Activated naive CD4-positive, alpha-beta T cell treated with anti-CD3 and anti-CD28 coated beads, Interleukin-2, amount 10 ng/mL, durations not matched to agents 7 days and 5 days (primary cell): ENCODE data around the gene EPB41.

ENCODE experiments used
- CTCF ChIA-PET: fragments of 350-600 bp; sonication (Branson Sonifier 250); formaldehyde crosslinking; loops from one replicate; lab custom pipeline; 2021; ENCODE audit warnings: antibody characterized with exemption; lab: Charles Lee
- DNase-seq: peaks from one replicate; pipeline ENCODE4 v3.0.0-alpha.2; 2020
- H3K27ac Mint-ChIP-seq: one replicate; pipeline ENCODE4 v1.8.0; 2021; ENCODE audit warnings: mild to moderate bottlenecking, moderate library complexity, mixed read lengths
- H3K27me3 Mint-ChIP-seq: one replicate; pipeline ENCODE4 v1.8.0; 2021; ENCODE audit warnings: mild to moderate bottlenecking, mixed read lengths
- H3K36me3 Mint-ChIP-seq: one replicate; pipeline ENCODE4 v1.8.0; 2021; ENCODE audit warnings: mixed read lengths
- H3K4me1 Mint-ChIP-seq: one replicate; pipeline ENCODE4 v1.8.0; 2021; ENCODE audit warnings: mixed read lengths
- H3K4me3 Mint-ChIP-seq: one replicate; pipeline ENCODE4 v1.8.0; 2021; ENCODE audit warnings: mild to moderate bottlenecking, moderate library complexity, mixed read lengths
- H3K9me3 Mint-ChIP-seq: one replicate; pipeline ENCODE4 v1.8.0; 2021; ENCODE audit warnings: mixed read lengths

Gene EPB41

GRCh38 chr1:28896609-28896986 is 17.8 kb upstream of the EPB41 start:
- Mint-ChIP-seq H3K9me3 (no peaks in the 10 kb centered on the region), H3K27me3 (no peaks in the 10 kb centered on the region), H3K4me3 (no peak overlapping the region), H3K27ac (no peak overlapping the region), H3K4me1 (peaks cover 28% of the 10 kb centered on the region), H3K36me3 (peaks cover 7% of the 10 kb centered on the region)
- CTCF ChIA-PET = interaction anchor here (1.0 kb wide), 1 partner anchor 139 kb away, joined by 4 read pairs; no protein-coding TSS in a partner anchor
- peak; percentile 10 for DNase-seq

- H3K36me3 Mint-ChIP-seq = peaks cover 10% of the 10 kb centered on the region
- H3K27ac Mint-ChIP-seq = no peak overlapping the region
- peaks cover 28% of the 10 kb centered on the region for H3K4me1 Mint-ChIP-seq
- H3K4me3 Mint-ChIP-seq = no peak overlapping the region
- CTCF ChIA-PET = interaction anchor here (0.5 to 1.0 kb wide), 2 partner anchors 138 to 789 kb away, joined by 3 to 4 read pairs; no protein-coding TSS in a partner anchor
- H3K27me3 Mint-ChIP-seq = no peaks in the 10 kb centered on the region
- no peaks in the 10 kb centered on the region for H3K9me3 Mint-ChIP-seq
- peak; percentile 2 for DNase-seq
These were observed 16.6 kb upstream of the EPB41 start for GRCh38 chr1:28897789-28898188.

GRCh38 chr1:28898405-28898881 is 15.9 kb upstream of the EPB41 start:
- CTCF ChIA-PET = interaction anchor here (0.5 to 0.9 kb wide), 2 partner anchors 20 to 789 kb away, joined by 3 to 4 read pairs; no protein-coding TSS in a partner anchor
- H3K4me3 Mint-ChIP-seq = no peak overlapping the region
- H3K36me3 Mint-ChIP-seq = peaks cover 11% of the 10 kb centered on the region
- no peaks in the 10 kb centered on the region for H3K27me3 Mint-ChIP-seq
- peaks cover 28% of the 10 kb centered on the region for H3K4me1 Mint-ChIP-seq
- H3K27ac Mint-ChIP-seq = no peak overlapping the region
- no peak for DNase-seq
- no peaks in the 10 kb centered on the region for H3K9me3 Mint-ChIP-seq

- Mint-ChIP-seq H3K4me1 (peaks cover 24% of the 10 kb centered on the region), H3K36me3 (peaks cover 11% of the 10 kb centered on the region), H3K4me3 (no peak overlapping the region), H3K27me3 (no peaks in the 10 kb centered on the region), H3K9me3 (peaks cover under 1% of the 10 kb centered on the region), H3K27ac (peak overlapping the region; percentile 28)
- DNase-seq = no peak
- CTCF ChIA-PET = interaction anchor here (0.9 kb wide), 1 partner anchor 21 kb away, joined by 4 read pairs; no protein-coding TSS in a partner anchor
These were observed 15.1 kb upstream of the EPB41 start for GRCh38 chr1:28899267-28899666.

GRCh38 chr1:28900562-28900961 is 13.8 kb upstream of the EPB41 start:
- peaks cover 24% of the 10 kb centered on the region for H3K4me1 Mint-ChIP-seq
- H3K36me3 Mint-ChIP-seq = peaks cover 12% of the 10 kb centered on the region
- H3K27ac Mint-ChIP-seq = no peak overlapping the region
- CTCF ChIA-PET = no interaction called here
- peaks cover 3% of the 10 kb centered on the region for H3K9me3 Mint-ChIP-seq
- DNase-seq = no peak
- H3K4me3 Mint-ChIP-seq = no peak overlapping the region
- H3K27me3 Mint-ChIP-seq = no peaks in the 10 kb centered on the region

GRCh38 chr1:28902738-28903137 is 11.6 kb upstream of the EPB41 start:
- H3K4me3 Mint-ChIP-seq = no peak overlapping the region
- peaks cover 20% of the 10 kb centered on the region for H3K4me1 Mint-ChIP-seq
- H3K9me3 Mint-ChIP-seq = peaks cover 3% of the 10 kb centered on the region
- peak; percentile 15 for DNase-seq
- H3K27ac Mint-ChIP-seq = no peak overlapping the region
- H3K36me3 Mint-ChIP-seq = peaks cover 10% of the 10 kb centered on the region
- CTCF ChIA-PET = interaction anchor here (0.7 to 1.8 kb wide), 4 partner anchors 9 to 131 kb away, joined by 3 to 9 read pairs (median 4); partner anchors contain the start of gene EPB41
- no peaks in the 10 kb centered on the region for H3K27me3 Mint-ChIP-seq

GRCh38 chr1:28905921-28906666 is 8.3 kb upstream of the EPB41 start:
- no peaks in the 10 kb centered on the region for H3K4me1 Mint-ChIP-seq
- CTCF ChIA-PET = no interaction called here
- peak; percentile 10 for DNase-seq
- no peak overlapping the region for H3K27ac Mint-ChIP-seq
- peaks cover 3% of the 10 kb centered on the region for H3K9me3 Mint-ChIP-seq
- peaks cover 10% of the 10 kb centered on the region for H3K36me3 Mint-ChIP-seq
- H3K4me3 Mint-ChIP-seq = no peak overlapping the region
- no peaks in the 10 kb centered on the region for H3K27me3 Mint-ChIP-seq

GRCh38 chr1:28909198-28909597 is 5.2 kb upstream of the EPB41 start:
- H3K9me3 Mint-ChIP-seq = peaks cover 3% of the 10 kb centered on the region
- CTCF ChIA-PET = interaction anchor here (1.1 to 1.3 kb wide), 2 partner anchors 16 to 293 kb away, joined by 3 read pairs; no protein-coding TSS in a partner anchor
- H3K4me1 Mint-ChIP-seq = peaks cover 11% of the 10 kb centered on the region
- no peak overlapping the region for H3K4me3 Mint-ChIP-seq
- H3K36me3 Mint-ChIP-seq = peaks cover 3% of the 10 kb centered on the region
- H3K27ac Mint-ChIP-seq = no peak overlapping the region
- H3K27me3 Mint-ChIP-seq = no peaks in the 10 kb centered on the region
- peak; percentile 10 for DNase-seq

GRCh38 chr1:28910379-28911115 is 3.8 kb upstream of the EPB41 start:
- DNase-seq = peak; percentile 10
- Mint-ChIP-seq H3K4me1 (peaks cover 12% of the 10 kb centered on the region), H3K4me3 (no peak overlapping the region), H3K27ac (no peak overlapping the region), H3K27me3 (no peaks in the 10 kb centered on the region), H3K9me3 (no peaks in the 10 kb centered on the region), H3K36me3 (no peaks in the 10 kb centered on the region)
- CTCF ChIA-PET = interaction anchor here (0.7 to 1.1 kb wide), 2 partner anchors 17 to 29 kb away, joined by 3 read pairs; no protein-coding TSS in a partner anchor

- no peaks in the 10 kb centered on the region for H3K9me3 Mint-ChIP-seq
These were observed 562 bp upstream of the EPB41 start for GRCh38 chr1:28913786-28914227.

GRCh38 chr1:28915031-28915895 is 894 bp downstream of the EPB41 start:
- H3K4me1 Mint-ChIP-seq = peaks cover 55% of the 10 kb centered on the region
- H3K9me3 Mint-ChIP-seq = no peaks in the 10 kb centered on the region
- H3K27me3 Mint-ChIP-seq = no peaks in the 10 kb centered on the region
- peak; percentile 62 for DNase-seq
- H3K4me3 Mint-ChIP-seq = peak overlapping the region; percentile 98
- H3K36me3 Mint-ChIP-seq = peaks cover 23% of the 10 kb centered on the region
- CTCF ChIA-PET = interaction anchor here (1.1 to 1.9 kb wide), 2 partner anchors 13 to 31 kb away, joined by 3 to 6 read pairs; no protein-coding TSS in a partner anchor
- peak overlapping the region; percentile 99 for H3K27ac Mint-ChIP-seq

More at GRCh38 chr1:28913786-28914227, 562 bp upstream of the EPB41 start:
- CTCF ChIA-PET = interaction anchor here (0.7 to 2.0 kb wide), 7 partner anchors 14 to 1837 kb away, joined by 3 to 7 read pairs (median 3); no protein-coding TSS in a partner anchor
- no peak for DNase-seq
- no peaks in the 10 kb centered on the region for H3K27me3 Mint-ChIP-seq
- H3K36me3 Mint-ChIP-seq = peaks cover 19% of the 10 kb centered on the region
- H3K27ac Mint-ChIP-seq = peak overlapping the region; percentile 87
- H3K4me1 Mint-ChIP-seq = peaks cover 44% of the 10 kb centered on the region
- peak overlapping the region; percentile 76 for H3K4me3 Mint-ChIP-seq

- Mint-ChIP-seq H3K4me3 (peak overlapping the region; percentile 98), H3K27ac (peak overlapping the region; percentile 68), H3K36me3 (peaks cover 29% of the 10 kb centered on the region), H3K27me3 (no peaks in the 10 kb centered on the region), H3K4me1 (peaks cover 70% of the 10 kb centered on the region), H3K9me3 (no peaks in the 10 kb centered on the region)
- CTCF ChIA-PET = no interaction called here
- no peak for DNase-seq
These were observed 3.4 kb downstream of the EPB41 start for GRCh38 chr1:28917757-28918118.

GRCh38 chr1:28921286-28921869 is 7.0 kb downstream of the EPB41 start:
- CTCF ChIA-PET = interaction anchor here (0.5 kb wide), 1 partner anchor 1798 kb away, joined by 3 read pairs; no protein-coding TSS in a partner anchor
- Mint-ChIP-seq H3K36me3 (peaks cover 36% of the 10 kb centered on the region), H3K4me1 (peaks cover 80% of the 10 kb centered on the region), H3K9me3 (no peaks in the 10 kb centered on the region), H3K4me3 (no peak overlapping the region), H3K27ac (peak overlapping the region; percentile 70), H3K27me3 (no peaks in the 10 kb centered on the region)
- no peak for DNase-seq
